ENCODE measurements around the gene LCE3E. TPM values are rescaled to one million over a fixed set of nuclear protein-coding genes. Genes with fewer than 3 reads are reported as not detected.

The LCE3E gene
- total RNA-seq, 4 donors from 2014 or later: 16.7 to 28.0 (median 23.1) TPM

GRCh38 chr1:152520561-152521090, 46.0 kb downstream of the LCE3E start:
- TF ChIP-seq POLR2A (IDR thresholded peaks at IDR 0.05) (no peak), CTCF (IDR thresholded peaks at IDR 0.05) (no peak)
- intact Hi-C loops (cut with DNase I; ENCODE audit: low total_unique reads): no loop called here
- WGBS, 2 donors: 52 to 54% methylated on average over 4 of the region's 4 CpGs
- no peak overlapping the region for H3K4me3 ChIP-seq (ENCODE audit: low read depth, poor library complexity, severe bottlenecking)
- no peak for DNase-seq (ENCODE audit: low spot score in 2 of 2)

- intact Hi-C loops (cut with DNase I; ENCODE audit: low total_unique reads): no loop called here
- no peak overlapping the region for H3K4me3 ChIP-seq (ENCODE audit: low read depth, poor library complexity, severe bottlenecking)
- WGBS, 2 donors: 70 to 73% methylated on average over 1 of the region's 1 CpG
- TF ChIP-seq CTCF (IDR thresholded peaks at IDR 0.05) (no peak), POLR2A (IDR thresholded peaks at IDR 0.05) (no peak)
- no peak for DNase-seq (ENCODE audit: low spot score in 2 of 2)
Measured at GRCh38 chr1:152519851-152520250, 46.7 kb downstream of the LCE3E start.

GRCh38 chr1:152517237-152517811, 49.3 kb downstream of the LCE3E start:
- TF ChIP-seq CTCF (IDR thresholded peaks at IDR 0.05) (no peak), POLR2A (IDR thresholded peaks at IDR 0.05) (no peak)
- intact Hi-C loops (cut with DNase I; ENCODE audit: low total_unique reads): no loop called here
- WGBS, 2 donors: 47 to 52% methylated on average over 7 of the region's 7 CpGs
- no peak overlapping the region for H3K4me3 ChIP-seq (ENCODE audit: low read depth, poor library complexity, severe bottlenecking)
- DNase-seq (ENCODE audit: low spot score in 2 of 2): no peak

- WGBS, 2 donors: 56 to 59% methylated on average over 7 of the region's 7 CpGs
- no peak for DNase-seq (ENCODE audit: low spot score in 2 of 2)
- intact Hi-C loops (cut with DNase I; ENCODE audit: low total_unique reads): no loop called here
- no peak overlapping the region for H3K4me3 ChIP-seq (ENCODE audit: low read depth, poor library complexity, severe bottlenecking)
- TF ChIP-seq CTCF (IDR thresholded peaks at IDR 0.05): no peak
- no peak for TF ChIP-seq POLR2A (IDR thresholded peaks at IDR 0.05)
Measured at GRCh38 chr1:152516082-152516481, 50.5 kb downstream of the LCE3E start.

Other genes with a start within 250 kb of the LCE3E start
- gene FLG, start 241.5 kb downstream of the LCE3E start, total RNA-seq: 1,000 to 10,000 TPM; 4,019 to 5,303 (median 4,173) TPM
- 1,000 to 10,000 TPM; 1,747 to 3,608 (median 2,024) TPM for gene FLG2, start 206.8 kb downstream of the LCE3E start, total RNA-seq
- 1 to 10 TPM; 5.3 to 7.9 (median 7.4) TPM for gene CRNN, start 152.5 kb downstream of the LCE3E start, total RNA-seq
- 100 to 1,000 TPM; 154 to 612 (median 267) TPM for gene LCE5A, start 56.0 kb downstream of the LCE3E start, total RNA-seq
- gene CRCT1, start 52.3 kb downstream of the LCE3E start, total RNA-seq: 100 to 1,000 TPM; 298 to 552 (median 441) TPM
- 10 to 100 TPM; 20.1 to 93.6 (median 42.9) TPM for gene LCE3D, start 13.7 kb upstream of the LCE3E start, total RNA-seq
- gene LCE3C, start 33.5 kb upstream of the LCE3E start, total RNA-seq: not detected
- gene LCE3B, start 47.0 kb upstream of the LCE3E start, total RNA-seq: not detected
- not detected for gene LCE3A, start 56.3 kb upstream of the LCE3E start, total RNA-seq
- gene LCE2D, start 96.6 kb upstream of the LCE3E start, total RNA-seq: 100 to 1,000 TPM; 293 to 644 (median 312) TPM
- gene LCE2C, start 108.5 kb upstream of the LCE3E start, total RNA-seq: 1,000 to 10,000 TPM in 1 of 4 donors, 100 to 1,000 TPM in 3; 775 to 1,224 (median 802) TPM
- 1,000 to 10,000 TPM; 1,313 to 2,792 (median 1,611) TPM for gene LCE2B, start 119.3 kb upstream of the LCE3E start, total RNA-seq
- 100 to 1,000 TPM; 243 to 569 (median 350) TPM for gene LCE2A, start 131.6 kb upstream of the LCE3E start, total RNA-seq
- 1 to 10 TPM in 3 of 4 donors, not detected in 1; 5.6 to 7.9 (median 6.7) TPM for gene LCE4A, start 141.4 kb upstream of the LCE3E start, total RNA-seq
- gene KPRP, start 191.2 kb upstream of the LCE3E start, total RNA-seq: 100 to 1,000 TPM; 219 to 353 (median 231) TPM
- 100 to 1,000 TPM in 1 of 4 donors, 10 to 100 TPM in 3; 34.2 to 121 (median 64.6) TPM for gene LCE1F, start 208.4 kb upstream of the LCE3E start, total RNA-seq
- gene LCE1E, start 219.5 kb upstream of the LCE3E start, total RNA-seq: 100 to 1,000 TPM in 2 of 4 donors, 10 to 100 TPM in 2; 45.3 to 112 (median 101) TPM
- 100 to 1,000 TPM; 130 to 942 (median 594) TPM for gene LCE1D, start 229.9 kb upstream of the LCE3E start, total RNA-seq
- gene LCE1C, start 239.9 kb upstream of the LCE3E start, total RNA-seq: 1,000 to 10,000 TPM; 1,701 to 2,689 (median 2,386) TPM
- gene LCE1B, start 245.2 kb upstream of the LCE3E start, total RNA-seq: 100 to 1,000 TPM; 207 to 278 (median 246) TPM

Data from lower leg skin (tissue), 4 donors.